ENCODE data around the gene SNCB. TPM values are rescaled to one million over a fixed set of nuclear protein-coding genes. Genes with fewer than 3 reads are reported as not detected.

Gene SNCB
- 0.21 TPM for polyA plus RNA-seq (2013, experiment 1 of 2; ENCODE audit: insufficient read length)
- polyA plus RNA-seq (2013, experiment 2 of 2; ENCODE audit: insufficient read length): 0.20 TPM

- DNase-seq: peak; percentile 25
These were observed at the start of gene SNCB, which contains the start of gene EIF4E1B for GRCh38 chr5:176629853-176630680. TSS of gene SNCB (minus strand) at chr5:176630534. CDS start at chr5:176629654, 880 bp downstream. TSS of gene EIF4E1B (plus strand) at chr5:176630675. CDS start at chr5:176642788, 12,113 bp downstream.

DNA sequence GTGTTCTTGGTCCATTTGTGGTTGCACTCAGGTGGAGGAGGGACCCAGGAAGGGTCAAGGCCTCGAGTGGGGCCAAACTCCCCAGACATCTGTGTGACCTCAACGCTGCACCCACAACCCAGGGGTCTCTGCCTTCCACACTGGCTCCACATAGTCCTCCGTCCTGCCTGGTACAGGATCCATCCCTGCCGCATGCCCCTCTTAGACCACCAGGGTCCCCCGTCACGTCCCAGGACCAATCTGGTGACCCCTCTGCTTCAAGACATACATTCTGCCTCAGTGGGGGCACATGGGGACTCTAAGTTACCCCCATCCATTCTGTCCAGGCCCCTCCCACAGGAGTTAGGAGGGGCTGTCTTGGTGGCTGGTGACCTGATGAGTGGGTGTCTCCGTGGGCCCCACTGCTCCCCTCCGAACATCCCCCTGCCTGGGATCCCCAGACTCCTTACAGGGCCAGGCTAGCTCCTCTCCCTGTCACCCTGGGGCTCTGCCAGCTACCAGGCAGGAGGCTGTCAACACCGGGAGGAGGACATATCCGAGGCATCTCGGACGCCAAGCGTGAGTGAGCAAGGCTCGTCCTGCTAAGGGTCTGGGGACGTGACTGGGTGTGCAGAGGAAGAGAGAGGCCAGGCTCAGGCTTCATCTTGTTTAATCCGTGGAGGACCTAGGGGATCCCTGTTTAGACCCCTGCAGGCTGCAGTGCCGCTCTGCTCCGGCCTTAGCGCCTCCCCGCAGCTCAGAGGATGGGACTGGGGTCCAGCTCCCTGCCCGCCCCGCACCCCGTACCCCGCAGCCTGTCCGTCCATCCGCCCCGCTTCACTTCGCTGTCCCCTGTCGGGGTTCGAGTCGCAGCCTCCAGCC, 49.3 kb upstream of the SNCB start:
- DNase-seq: no peak

- no peak for DNase-seq
These were observed 48.2 kb upstream of the SNCB start for GRCh38 chr5:176678584-176678983.

- no peak for DNase-seq
These were observed 47.0 kb upstream of the SNCB start for GRCh38 chr5:176677209-176677939.

DNA sequence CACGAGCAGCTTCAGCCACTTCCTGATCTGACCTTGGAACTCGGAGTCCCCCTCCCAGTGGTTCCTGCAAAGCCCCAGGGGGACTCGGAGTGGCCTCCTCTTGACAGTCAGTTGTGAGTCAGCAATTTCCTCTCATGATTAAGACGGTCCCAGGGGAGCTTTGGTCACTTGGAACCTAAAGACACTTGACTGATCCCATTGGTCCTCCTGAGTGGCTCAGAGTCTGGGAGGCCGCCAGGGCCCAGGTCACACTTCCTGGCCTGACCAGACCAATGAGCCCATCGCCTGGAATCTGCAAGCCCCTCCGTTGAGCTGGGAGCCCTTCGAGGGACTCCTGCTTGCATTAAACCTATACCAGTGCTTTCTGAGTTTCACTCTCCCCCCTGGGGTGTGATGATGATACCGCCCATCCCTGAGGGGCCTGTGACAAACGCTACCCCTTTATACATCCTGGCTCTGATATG, 46.1 kb upstream of the SNCB start:
- DNase-seq: peak; percentile 47

GRCh38 chr5:176675676-176676360, 45.5 kb upstream of the SNCB start:
- DNase-seq: peak; percentile 28

- no peak for DNase-seq
These were observed 44.5 kb upstream of the SNCB start for GRCh38 chr5:176674799-176675198.

GRCh38 chr5:176673651-176674583, 43.6 kb upstream of the SNCB start:
- no peak for DNase-seq

GRCh38 chr5:176671890-176672747, 41.8 kb upstream of the SNCB start:
- DNase-seq: no peak

- no peak for DNase-seq
These were observed 41.1 kb upstream of the SNCB start for GRCh38 chr5:176671399-176671798.

DNA sequence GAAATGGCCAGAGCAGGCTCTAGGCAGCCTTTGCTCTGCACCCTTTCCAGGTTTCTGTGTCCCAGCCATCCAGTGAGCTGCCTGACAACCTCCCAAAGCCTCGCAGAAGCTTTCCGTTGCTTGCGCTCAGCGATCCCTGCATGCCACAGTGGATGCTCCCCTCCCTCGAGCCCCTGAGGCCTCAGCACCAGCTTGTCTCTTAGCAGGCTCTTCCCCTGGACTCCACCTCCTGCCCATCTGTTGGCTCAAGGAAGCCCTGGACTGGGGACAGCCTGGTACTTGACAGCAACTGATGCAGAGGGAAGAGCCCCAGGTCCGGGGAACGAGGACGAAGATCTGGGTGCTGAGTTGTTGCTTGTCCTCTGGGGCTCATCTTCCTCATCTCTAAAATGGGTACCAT, 40.1 kb upstream of the SNCB start:
- DNase-seq: no peak

- no peak for DNase-seq
These were observed 37.3 kb upstream of the SNCB start for GRCh38 chr5:176667637-176668036.

GRCh38 chr5:176665517-176665916, 35.2 kb upstream of the SNCB start:
- DNase-seq: no peak

DNA sequence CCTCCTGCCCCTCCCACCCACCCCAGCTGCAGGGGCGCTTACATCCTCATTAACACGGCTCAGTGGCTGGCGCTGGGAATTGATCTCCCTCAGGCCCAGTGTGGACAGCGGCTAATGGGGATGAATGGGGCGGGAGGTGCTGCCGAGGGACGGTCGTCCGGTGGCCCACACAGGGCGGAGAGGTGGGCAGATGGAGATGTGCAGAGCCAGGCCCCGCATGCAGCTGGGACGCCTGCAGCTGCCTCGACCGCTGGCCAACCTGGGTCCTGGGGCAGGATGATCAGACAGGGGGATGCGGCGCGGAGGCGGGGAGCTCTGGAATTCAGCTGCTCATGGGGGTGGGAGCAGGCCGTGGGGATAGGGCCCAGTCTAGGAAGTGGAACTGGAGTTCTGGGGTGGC, 34.6 kb upstream of the SNCB start:
- no peak for DNase-seq

DNA sequence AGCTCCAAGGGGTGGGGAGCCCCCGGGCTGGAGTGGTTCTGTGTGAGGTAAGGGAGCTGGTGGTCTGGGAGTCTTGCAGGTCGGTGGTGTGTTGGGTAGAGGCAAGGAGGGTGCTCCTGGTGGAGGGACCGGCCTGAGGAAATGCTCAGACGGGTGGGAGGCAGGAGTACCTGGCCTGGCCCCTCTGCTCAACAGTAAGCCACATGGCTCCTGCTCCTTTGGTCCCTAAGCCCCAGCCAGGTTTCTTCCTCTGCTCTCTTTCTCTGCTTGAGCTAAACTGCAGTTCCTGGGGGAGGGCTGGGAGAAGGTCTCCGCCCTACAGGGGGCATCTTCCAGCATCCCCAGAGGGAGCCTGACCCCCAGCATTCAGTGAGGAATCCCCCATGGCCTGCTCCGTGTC, 34.1 kb upstream of the SNCB start:
- DNase-seq: no peak

DNA sequence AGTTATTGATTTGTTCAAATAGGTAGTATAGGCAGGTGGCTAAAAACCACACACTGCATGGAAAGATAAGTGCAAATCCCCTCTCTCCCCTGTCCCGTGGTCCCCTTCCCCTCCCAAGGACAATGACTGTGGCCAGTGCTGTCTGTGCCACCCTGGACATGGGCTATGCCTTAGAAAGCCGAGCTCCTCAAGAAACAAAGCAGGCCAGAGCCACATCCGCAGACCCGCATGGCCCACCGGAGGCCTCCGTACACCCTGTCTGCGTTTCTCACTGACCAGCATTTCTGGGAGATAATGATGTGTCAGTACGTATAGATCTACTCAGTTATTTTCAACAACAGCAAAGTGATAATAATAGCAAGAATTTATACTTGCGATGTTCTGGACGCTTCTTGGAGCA, 33.2 kb upstream of the SNCB start:
- DNase-seq: no peak

DNA sequence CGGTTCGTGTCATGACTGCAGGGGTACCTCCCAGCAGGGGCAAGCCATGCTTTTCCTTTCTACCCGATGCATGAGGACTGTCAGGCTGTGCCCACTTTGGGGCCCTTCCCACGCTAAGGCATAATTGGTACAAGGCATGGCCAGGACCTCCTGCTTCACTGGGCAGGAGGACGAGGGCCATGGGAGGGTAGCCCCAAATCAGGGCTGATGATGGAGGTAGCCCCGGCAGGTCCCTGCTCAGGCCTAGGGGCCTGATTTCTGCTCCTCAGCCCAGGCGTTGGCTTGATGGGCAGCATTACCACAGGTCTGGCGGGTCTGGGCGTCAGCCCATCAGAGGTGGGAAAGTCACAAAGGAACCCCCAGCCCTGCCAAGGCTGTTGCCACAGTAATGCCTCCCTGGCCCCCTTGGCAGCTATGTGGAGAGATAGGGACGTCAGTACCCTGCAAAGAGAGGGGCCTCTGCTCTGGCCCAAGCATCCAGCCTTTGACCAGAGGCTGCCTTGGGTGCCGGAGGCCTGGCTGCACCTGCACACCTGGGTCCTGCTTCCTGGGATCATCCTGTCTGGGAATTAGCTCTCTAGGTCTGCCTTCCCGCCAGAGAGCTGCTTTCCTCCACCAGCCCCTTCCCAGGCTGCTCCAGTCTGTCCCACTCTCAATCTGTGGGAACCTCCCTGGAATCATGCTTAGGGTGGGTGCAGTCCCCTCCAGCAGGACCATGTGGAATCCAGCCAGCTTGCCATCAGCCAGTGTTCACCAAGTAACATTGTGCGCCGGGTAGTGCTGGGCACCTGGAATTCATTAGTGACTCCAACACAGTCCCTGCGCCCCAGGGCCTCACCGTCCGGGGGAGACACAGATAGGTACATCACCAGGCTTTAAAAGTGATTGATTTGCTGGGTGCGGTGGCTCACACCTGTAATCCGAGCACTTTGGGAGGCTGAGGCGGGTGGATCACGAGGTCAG, 32.3 kb upstream of the SNCB start:
- no peak for DNase-seq

- no peak for DNase-seq
These were observed 31.3 kb upstream of the SNCB start for GRCh38 chr5:176661676-176662075.
